GM12891 (cell line): Measurements from ENCODE around the gene KCTD10.

Experiments
- PAX5 ChIP-seq: IDR thresholded peaks from 2 replicates; pipeline ENCODE4 v1.6.1; 2011; ENCODE audit warnings: low read length, moderate library complexity, mild to moderate bottlenecking; ENCODE audit not compliant: insufficient read depth, severe bottlenecking
- POLR2A ChIP-seq: IDR thresholded peaks from 2 replicates; pipeline ENCODE4 v1.6.1; 2011; ENCODE audit warnings: low read depth, low read length, control low read depth
- POLR2AphosphoS5 ChIP-seq: IDR thresholded peaks from 2 replicates; pipeline ENCODE4 v1.6.1; 2011; ENCODE audit warnings: low read depth, low read length, control low read depth
- POU2F2 ChIP-seq: IDR thresholded peaks from 2 replicates; pipeline ENCODE4 v1.6.1; 2011; ENCODE audit warnings: low read depth, mild to moderate bottlenecking, control low read depth, low read length, moderate library complexity
- SPI1 ChIP-seq: IDR thresholded peaks from 2 replicates; pipeline ENCODE4 v1.6.1; 2011; ENCODE audit warnings: low read depth, low read length, control low read depth
- TAF1 ChIP-seq: IDR thresholded peaks from 2 replicates; pipeline ENCODE4 v1.6.1; 2011; ENCODE audit warnings: low read depth, low read length, control low read depth

DNA sequence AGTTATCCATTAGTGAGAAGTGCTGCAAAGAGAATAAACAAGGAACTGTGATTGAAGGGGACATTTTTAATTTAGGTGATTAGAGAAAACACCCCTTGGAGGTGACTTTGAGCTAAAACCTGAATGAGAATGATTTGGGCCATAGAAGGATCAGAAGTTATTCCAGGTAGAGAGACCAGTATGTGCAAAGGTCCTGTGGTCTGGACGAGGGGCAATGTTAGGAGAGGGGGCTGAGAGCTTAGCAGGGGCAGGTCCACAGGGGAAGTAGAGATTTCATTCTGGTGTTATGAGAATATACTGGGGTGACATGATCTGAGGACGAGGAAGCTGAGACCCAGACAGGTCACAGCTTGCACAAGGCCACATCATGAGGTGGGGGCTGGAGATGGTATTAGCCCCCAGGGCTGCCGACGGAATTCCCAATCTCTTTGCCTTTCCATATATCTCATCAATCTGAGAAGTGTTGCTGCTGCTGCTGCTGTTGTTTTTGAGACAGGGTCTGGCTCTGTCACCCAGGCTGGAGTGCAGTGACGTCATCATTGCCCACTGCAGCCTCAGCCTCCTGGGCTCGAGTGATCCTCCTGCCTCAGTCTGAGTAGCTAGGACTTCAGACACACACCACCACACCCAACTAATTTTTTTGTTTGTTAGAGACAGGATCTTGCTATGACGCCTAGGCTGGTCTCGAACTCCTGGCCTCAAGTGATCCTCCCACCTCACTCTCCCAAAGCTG lies 55.6 kb downstream of the KCTD10 start:
- TF ChIP-seq POLR2A = no peak
- no peak for TF ChIP-seq POLR2AphosphoS5
- no peak for TF ChIP-seq TAF1
- no peak for TF ChIP-seq SPI1
- TF ChIP-seq PAX5 = no peak
- TF ChIP-seq POU2F2 = no peak
